SW 1271 (cell line): Measurements from ENCODE around the gene ALPK1.
"Not testable (repeated sequence)": the region's sequence is repeated elsewhere in the genome, so short reads cannot be mapped to it uniquely, and the experiment has no call there.

Experiments used
- DNase-seq, 2 experiments: peaks; one replicate each; lab custom pipeline; 2025; lab: John Stamatoyannopoulos, UW

Gene ALPK1

DNA sequence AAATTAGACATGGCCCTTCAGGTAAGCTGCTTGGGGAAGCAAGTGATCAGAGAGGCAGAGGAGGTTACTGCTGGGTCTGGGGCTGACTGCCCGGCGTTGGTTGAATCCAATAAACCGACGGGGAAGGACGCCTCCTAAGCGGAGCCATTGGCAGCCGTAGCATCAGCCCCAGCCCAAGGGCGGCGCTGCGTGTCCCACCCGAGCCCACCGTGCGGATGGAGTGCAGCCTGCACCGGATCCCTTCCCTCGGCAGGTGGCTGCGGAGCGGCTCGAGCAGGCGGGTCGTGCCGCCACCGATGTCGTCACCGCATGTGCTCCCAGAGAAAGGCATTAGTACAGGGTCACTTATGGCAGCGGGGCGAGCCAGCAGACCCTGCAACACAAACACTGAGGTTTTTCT, 82.1 kb downstream of the ALPK1 start:
- no peak for DNase-seq

DNA sequence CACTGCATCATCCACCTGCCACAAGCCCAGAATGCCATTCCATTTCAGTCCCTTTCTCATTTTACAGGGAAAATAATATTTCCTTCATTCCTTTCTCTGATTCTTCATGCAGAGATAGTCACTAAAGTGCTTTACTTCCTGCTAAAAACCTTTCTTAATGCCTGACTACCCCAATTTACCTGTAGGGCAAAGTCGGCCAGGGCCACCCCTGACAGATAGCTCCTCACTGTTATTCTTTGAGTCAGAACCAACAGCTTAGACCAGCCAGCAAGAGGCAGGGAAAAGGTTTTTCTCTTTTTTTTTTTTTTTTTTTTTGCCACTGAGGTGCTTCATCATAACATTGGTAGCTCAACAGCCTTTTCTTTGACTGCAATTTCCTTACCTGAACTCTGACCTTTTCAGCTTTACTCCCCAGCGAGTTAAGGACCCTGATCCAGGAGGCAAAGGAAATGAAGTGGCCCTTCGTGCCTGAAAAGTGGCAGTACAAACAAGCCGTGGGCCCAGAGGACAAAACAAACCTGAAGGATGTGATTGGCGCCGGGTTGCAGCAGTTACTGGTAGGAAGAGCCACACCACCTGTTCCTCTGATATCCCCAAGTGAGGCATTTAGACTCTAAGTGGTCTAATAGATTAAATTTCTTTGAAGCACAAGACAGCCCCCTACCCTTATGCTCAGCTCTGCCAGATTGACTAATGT, 85.0 kb downstream of the ALPK1 start:
- no peak for DNase-seq

DNA sequence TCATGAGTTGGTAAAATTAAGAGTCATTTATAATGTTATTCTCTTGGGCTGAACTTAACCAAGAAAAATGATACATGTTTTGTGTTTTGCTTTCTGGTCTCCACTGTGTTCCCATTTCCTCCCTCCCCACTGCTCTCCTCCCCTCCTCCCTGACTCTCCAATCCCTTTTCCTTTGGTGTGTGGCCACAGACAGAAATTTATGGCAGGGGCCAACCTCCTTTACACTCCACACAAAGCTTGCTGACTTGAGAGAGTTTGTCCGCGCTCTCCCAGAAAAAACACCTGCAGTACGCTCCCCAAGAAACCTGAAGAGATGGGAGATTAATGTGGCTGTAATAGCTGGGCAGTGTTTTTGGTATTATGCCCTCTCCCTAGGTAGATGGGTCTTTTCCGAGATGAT, 88.9 kb downstream of the ALPK1 start:
- no peak for DNase-seq

DNA sequence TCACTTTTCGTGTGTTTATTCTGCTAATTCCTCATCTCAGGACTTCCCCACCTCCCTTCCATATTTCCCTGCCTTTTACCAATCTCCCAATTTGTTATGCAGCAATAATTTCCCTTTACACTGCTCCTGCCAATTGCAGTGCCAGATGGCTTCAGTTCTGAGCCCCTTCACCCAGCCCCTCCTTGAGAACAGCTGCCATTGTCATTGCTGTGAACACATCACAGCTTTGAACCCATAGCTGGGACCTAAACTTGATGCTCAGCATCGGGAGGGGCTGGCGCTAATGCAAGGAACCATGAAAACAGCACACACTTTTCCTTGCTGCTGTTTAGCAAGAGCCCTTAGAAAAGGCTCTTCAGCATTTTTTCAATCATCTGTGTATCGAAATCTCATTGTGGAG, 104.9 kb downstream of the ALPK1 start:
- DNase-seq = no peak

DNA sequence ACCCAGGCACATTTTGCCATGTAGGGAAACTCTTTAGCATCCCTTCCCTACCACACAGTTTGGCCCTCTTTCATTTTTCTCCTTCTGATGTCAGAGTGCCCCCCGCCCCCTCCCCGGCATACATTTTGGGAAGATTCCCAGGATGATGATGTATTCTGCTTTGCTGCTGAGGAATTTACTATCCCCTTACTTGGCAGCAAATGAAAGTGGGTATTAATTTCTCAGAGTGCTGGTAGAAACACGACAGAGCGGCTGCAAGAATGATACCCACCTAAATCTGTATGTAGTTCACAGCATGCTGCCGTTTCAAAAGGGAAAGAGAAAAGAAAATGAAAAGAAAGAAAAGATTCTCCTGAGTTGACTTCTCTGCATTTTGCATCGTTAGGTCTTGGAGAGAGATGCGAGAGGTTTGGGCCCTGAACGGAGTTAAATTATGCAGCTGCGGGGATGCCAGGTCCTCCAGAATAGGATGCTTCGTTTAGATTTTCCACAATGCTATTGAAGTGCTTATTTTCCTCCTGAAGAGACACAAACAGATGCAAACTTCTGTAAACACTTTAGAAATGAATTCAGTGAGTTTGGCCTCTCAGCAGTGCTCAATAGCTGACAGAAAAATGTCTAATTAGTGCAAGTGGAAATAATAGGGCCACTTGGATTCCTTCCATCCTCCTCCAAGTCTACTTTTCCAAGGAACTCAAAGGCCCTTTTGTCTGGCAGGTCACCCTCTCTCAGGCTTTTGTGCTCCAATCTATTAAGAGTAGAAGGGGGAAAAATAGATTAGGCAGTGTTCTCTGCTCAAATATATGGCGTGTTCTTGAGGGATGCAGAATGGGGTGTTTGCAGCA, 106.2 kb downstream of the ALPK1 start:
- no peak for DNase-seq

DNA sequence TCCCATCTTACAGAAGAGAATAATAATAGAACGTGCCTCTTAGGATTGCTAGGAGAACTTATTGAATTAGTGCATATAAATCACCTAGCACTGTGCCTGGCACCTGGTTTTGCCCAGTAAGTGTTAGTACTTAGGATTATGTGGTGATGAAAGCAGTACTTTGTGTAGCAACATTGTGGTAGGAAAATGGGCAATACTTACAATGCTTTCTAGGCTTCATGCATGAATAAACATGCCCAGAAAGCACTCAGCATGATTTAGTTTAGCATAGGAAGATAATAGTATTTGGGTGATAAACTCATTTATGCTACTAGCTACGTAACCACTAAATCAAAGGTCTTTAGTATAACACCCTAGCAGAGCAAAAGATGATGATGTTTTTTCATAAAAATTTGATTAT, 113.2 kb downstream of the ALPK1 start:
- DNase-seq = no peak

DNA sequence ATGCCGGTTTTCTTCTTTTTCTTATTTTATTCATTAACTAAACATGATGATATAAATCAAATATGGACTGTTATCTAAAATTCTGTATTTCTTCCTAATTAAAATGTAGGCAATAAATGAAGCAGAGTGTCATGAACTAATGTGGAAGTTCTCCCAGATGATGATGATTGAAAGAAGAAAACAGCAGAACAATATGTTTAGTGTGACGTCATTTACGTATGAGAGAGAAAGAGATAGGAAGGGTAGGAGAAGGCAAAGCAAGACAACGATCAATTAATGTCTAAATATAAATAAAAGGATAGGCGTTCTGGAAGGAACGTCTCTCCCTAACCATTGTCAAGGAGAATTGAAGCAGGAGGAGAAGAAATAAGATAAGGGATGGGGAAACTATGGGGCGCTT, 113.6 kb downstream of the ALPK1 start:
- no peak for DNase-seq

DNA sequence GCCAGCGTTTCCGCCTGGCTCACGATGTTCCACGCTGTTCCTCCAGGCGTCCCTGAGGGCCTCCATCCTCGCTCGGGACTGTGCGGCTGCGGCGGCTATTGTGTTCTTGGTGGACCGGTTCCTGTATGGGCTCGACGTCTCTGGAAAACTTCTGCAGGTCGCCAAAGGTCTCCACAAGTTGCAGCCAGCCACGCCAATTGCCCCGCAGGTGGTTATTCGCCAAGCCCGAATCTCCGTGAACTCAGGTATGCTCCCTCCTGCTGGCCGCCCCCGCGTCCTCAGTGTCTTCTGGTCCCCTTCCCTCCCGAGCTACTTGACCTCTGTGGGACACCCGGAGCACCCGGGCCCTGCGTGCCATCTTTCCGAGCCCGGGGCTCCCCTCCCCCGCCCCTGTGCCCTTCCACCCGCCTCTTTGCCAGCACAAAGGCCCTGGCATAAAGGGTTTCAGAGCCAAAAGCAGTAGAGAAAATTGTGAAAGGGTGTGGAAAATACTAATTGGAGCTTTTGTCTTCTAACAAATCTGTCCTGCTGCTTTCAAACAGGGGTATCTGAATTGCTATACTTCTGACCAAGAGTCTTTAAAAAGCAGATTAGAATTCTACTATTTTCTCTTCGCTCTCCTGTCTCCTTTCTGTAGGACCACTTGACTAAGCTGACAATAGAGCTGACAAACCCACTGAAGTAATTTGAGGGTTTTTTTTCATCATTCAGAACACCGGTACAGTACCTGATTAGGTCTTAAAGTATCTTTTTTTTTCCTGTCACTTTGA, 114.8 kb downstream of the ALPK1 start:
- no peak for DNase-seq

DNA sequence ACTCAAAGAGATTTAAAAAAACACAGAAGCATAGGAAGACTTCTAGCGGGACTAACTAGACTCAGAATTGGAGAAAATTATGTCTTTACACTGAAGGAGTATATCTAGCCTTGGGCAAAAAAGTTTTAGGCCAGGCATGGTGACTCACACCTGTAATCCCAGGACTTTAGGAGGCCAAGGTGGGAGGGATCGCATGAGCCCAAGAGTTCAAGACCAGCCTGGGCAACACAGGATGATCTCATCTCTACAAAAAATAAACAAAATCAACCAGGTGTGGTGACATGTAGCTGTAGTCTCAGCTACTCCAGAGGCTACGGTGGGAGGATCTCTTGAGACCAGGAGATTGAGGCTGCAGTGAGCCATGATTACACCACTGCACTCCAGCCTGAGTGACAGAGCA, 119.3 kb downstream of the ALPK1 start:
- no peak for DNase-seq

DNA sequence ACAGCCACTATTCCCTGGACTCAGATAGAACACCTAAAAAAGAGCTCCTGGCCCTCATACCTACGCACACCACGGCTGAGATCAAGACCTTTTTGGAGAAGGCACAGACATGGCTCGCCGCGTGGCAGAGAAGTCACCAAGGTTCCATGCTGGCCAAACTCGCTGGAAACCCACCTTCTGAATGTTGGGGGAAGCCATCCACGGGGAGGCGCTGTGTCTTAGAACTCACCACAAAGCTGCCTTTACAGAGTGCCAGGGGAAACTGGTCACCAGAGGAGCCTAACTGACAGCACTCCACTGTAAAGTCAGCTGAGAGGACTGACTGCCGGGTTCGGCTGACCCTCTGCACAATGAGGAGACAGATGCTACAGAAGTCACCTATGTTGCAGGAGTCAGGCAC, 120.9 kb downstream of the ALPK1 start:
- DNase-seq = no peak

DNA sequence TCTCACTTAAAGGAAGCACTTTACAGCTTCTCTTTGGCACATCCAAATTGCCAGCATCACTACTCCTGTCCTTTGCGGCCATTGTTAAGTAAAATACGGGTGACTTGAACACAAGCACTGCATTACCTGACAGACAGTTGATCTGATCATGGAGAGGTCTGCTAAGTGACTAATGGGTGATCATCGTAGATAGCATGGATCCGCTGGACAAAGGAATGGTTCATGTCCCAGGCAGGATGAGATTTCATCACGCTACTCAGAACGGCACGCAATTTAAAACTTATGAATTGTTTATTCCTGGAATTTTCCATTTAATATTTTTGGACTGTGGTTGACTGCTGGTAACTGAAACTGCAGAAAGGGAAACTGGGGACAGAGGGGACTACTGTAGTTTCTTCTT, 124.7 kb downstream of the ALPK1 start:
- no peak for DNase-seq

DNA sequence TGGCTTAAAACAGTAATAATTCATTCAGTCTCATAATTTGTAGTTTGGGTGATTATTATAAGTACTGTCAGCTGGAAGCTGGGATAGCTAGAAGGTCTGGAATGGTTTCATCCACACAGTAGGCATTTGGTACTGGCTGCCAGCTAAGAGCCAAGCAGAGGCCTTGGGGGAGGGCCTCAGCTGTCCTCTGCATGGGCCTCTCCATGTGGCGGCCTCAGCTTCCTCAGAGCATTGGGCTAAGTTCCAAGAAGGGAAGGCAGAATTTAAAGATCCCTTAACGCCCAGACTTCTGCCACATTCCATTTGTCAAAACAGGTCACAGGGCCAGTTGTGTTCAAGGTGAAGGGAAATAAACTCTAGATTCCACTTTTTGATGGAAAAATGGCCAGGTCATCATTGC, 125.5 kb downstream of the ALPK1 start:
- DNase-seq = no peak

DNA sequence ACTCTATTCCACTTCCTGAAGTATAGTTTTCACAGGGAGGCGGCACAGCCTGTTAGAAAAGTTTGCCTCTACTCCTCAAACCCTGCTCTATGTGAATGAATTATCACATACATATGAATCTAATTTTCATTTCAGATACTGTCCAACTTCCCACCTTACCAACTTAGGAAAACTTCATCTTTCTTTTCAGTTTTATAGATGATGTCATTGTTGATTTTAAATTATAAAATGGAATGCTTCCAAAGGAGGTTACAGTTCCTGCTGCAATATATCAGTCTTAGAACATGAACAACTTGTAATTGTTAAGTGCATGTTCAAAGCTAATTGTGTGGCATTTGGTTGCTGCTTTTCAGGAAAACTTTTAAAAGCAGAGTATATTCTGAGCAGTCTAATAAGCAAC, 126.4 kb downstream of the ALPK1 start:
- DNase-seq = no peak

DNA sequence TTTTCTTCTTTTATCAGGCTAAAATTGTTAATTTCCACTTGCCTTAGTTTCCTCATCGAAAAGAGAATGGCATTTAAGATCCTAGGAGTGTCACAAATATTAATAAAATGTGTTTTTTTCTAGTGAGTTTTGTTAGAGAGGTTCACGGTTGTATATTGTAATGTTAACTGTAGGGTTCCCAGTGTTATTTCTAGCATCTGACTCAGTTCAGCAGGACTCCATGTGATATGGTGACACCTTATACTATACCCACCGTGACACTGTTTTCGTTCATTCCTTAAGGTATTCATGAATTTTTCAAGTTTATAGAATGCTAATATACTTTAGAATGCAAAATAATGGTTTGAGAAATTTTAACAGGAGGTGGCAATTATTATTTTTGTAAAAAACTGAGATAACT, 128.7 kb downstream of the ALPK1 start:
- DNase-seq = no peak

DNA sequence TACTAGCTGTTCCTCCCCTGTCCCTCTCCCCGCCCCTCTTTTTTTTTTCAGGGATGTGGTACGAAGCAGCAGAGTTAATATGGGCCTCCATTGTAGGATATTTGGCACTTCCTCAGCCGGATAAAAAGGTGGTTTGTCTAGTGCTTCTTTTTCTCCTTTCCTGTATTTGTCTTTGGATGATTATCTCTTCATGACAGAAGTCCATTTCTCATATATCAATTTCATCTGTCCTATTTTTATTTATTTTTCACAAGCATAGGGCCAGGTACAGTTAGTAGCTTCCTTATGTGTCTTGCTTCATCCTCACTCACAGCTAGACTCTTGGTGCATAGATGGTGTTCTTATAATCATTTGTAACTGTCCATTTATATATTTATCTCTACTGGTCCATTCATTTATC, 129.2 kb downstream of the ALPK1 start:
- no peak for DNase-seq

DNA sequence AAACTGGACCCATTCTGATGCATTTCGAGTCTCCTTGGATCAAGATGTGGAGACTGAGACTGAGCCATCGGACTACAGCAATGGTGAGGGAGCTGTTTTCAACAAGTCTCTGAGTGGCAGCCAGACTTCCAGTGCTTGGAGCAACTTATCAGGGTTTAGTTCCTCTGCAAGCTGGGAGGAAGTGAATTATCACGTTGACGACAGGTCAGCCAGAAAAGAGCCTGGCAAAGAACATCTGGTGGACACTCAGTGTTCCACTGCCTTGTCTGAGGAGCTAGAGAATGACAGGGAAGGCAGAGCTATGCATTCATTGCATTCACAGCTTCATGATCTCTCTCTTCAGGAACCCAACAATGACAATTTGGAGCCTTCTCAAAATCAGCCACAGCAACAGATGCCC, 134.0 kb downstream of the ALPK1 start:
- no peak for DNase-seq

DNA sequence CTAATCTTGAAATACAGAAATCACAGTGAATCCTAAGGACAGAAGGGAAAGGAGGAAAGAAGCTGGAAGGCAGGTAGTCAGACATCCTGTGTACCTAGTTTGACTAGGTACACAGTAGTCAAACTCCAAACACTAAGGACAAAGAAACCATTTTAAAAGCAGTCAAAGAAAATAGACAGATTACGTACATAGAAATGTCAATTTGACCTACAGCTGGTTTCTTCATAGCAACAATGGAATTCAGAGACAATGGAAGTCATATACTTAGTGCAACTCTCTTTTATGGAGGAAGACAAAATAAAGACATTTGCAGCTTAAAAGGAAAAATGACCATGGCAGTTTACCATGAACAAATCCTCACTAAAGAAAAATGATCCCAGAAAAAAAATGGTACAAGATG, 139.8 kb downstream of the ALPK1 start:
- no peak for DNase-seq

DNA sequence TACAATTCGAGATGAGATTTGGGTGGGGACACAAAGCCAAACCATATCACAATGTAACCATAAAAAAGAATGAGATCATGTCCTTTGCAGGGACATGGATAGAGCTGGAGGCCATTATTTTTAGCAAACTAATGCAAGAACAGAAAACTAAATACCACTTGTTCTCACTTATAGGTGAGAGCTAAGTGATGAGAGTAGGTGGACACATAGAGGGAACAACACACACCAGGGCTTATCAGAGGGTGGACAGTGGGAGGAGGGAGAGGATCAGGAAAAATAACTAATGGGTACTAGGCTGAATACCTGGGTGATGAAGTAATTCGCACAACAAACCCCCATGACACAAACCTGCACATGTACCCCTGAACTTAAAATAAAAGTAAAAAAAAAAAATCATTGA, 145.1 kb downstream of the ALPK1 start:
- DNase-seq = not testable (repeated sequence)

DNA sequence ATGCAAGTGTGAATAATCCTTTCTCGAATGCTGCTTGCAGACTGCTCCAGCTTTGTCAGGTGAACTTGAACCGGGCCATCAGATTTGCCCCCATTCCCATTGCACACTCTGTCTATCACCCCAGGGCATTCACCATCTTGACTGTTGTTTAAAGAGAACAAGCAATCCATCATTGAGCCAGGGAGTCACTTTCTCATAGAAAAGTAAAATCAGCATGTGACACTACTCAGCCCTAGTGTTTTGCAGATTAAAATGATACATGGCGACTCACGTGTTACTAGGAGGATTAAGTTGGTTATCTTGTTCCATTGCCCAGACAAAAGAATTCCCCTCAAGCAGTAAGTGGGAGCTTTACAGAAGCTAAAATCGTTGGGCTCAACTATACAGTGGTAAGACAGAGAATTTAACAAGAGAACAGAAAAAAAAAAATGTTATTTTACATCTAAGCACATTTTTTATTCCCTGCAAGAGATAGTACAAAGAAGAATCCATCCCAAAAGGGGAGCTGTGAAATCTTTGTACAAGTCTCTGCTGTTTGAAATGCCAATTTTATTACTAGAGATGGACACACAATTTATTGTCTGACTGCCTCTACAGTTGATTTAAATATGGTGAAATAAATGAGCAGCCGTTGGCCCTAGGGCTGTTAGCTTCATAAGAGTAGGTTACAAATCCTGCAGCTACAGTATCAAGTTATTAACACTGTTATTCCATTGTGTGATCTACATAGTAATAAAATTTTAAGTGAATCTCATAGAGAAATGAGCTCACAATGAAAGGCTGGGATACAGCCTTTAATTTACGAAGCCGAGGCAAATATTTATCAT, 151.3 kb downstream of the ALPK1 start:
- no peak for DNase-seq

DNA sequence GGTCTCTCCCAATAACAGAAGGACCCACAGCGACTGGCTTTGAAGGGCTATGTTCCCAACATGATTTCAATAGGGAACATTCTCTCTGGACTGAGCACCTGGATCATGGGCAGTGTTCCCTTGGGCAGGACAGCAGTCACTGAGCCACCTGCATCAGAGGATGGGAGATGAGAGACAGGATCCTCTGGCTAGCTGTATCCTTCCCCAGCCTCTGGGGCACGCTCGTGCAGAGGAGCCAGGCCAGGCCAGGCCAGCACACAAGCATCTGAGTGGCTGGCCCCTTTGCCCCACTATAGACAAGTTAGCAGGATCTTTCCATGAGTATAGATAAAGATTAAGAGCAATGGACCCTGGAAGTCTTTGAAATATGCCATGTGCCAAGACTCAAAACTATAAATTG, 152.5 kb downstream of the ALPK1 start:
- DNase-seq = no peak

DNA sequence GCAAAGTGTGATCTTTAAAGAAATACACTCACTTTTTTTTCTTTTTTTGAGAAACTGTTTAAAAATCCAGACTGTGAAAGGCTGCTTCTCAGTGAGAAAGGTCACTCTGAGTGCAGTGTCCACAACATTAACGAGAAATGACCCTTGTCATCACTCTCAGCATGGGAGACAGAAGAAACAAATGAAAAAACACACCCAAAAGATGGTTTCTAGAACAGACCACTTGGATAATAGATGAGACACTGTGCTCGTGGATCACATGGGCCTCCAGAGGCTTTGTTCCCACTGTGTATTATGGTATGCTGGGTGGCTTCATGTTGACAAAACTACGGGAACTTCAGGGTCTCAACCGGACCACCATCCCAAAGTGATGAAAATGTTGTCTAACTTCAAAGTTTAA, 153.9 kb downstream of the ALPK1 start:
- DNase-seq = no peak

DNA sequence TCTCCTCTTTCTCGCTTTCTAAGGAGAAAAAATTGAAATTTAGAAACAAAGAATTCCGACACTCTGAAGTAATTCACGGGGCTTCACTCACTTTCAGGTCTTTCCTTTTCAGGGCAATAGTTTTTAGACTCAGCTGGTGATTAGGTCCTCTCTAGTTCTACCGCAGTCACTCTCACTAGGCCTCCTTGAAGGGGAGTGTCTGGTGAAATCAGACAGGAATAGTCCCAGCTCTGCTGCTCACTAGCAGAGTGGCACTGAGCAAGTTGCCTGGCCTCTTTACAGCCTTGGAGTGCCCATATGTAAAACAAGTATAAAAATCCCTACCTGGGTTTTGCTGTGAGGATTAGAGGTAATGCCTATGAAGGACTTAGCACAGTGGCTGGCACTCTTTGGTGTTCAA, 154.7 kb downstream of the ALPK1 start:
- DNase-seq = no peak
